ENCODE data around the gene PPP4C. TPM values are rescaled to one million over a fixed set of nuclear protein-coding genes. Genes with fewer than 3 reads are reported as not detected.
"Not testable (repeated sequence)": the region's sequence is repeated elsewhere in the genome, so short reads cannot be mapped to it uniquely, and the experiment has no call there.

The PPP4C gene
- total RNA-seq, 1 donor: 178 TPM

- peak; percentile 96 for DNase-seq (ENCODE audit: insufficient read length, low spot score, missing footprints)
- H3K9me3 ChIP-seq (ENCODE audit: low read depth, low read length): no peaks in the 10 kb centered on the region
- H3K79me2 ChIP-seq (ENCODE audit: insufficient read depth, low read length): no peaks in the 10 kb centered on the region
- no peaks in the 10 kb centered on the region for H3K36me3 ChIP-seq (ENCODE audit: insufficient read depth, low read length)
- H3K4me1 ChIP-seq (ENCODE audit: insufficient read depth, low read length): peaks cover 4% of the 10 kb centered on the region
- H3K27ac ChIP-seq (ENCODE audit: low read depth, low read length): no peak overlapping the region
- peaks cover 42% of the 10 kb centered on the region for H3K27me3 ChIP-seq (ENCODE audit: insufficient read depth, low read length)
- TF ChIP-seq, protein P1, sequence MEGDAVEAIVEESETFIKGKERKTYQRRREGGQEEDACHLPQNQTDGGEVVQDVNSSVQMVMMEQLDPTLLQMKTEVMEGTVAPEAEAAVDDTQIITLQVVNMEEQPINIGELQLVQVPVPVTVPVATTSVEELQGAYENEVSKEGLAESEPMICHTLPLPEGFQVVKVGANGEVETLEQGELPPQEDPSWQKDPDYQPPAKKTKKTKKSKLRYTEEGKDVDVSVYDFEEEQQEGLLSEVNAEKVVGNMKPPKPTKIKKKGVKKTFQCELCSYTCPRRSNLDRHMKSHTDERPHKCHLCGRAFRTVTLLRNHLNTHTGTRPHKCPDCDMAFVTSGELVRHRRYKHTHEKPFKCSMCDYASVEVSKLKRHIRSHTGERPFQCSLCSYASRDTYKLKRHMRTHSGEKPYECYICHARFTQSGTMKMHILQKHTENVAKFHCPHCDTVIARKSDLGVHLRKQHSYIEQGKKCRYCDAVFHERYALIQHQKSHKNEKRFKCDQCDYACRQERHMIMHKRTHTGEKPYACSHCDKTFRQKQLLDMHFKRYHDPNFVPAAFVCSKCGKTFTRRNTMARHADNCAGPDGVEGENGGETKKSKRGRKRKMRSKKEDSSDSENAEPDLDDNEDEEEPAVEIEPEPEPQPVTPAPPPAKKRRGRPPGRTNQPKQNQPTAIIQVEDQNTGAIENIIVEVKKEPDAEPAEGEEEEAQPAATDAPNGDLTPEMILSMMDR (IDR thresholded peaks at IDR 0.05; ENCODE audit: extremely low read depth, low read depth, low read length): peak; percentile 90
- H2AFZ ChIP-seq (ENCODE audit: low read length): no peak overlapping the region
- H3K4me3 ChIP-seq (ENCODE audit: insufficient read depth, low read length): no peak overlapping the region
- peaks cover 6% of the 10 kb centered on the region for H4K20me1 ChIP-seq (ENCODE audit: insufficient read depth, low read length)
- no peak overlapping the region for H3K4me2 ChIP-seq (ENCODE audit: insufficient read depth, low read length)
Observed at GRCh38 chr16:30032083-30032819, 43.5 kb upstream of the PPP4C start.

- Histone ChIP-seq H3K4me2 (ENCODE audit: insufficient read depth, low read length) (peak overlapping the region; percentile 75), H4K20me1 (ENCODE audit: insufficient read depth, low read length) (peaks cover 6% of the 10 kb centered on the region), H3K79me2 (ENCODE audit: insufficient read depth, low read length) (no peaks in the 10 kb centered on the region), H2AFZ (ENCODE audit: low read length) (peak overlapping the region; percentile 42), H3K9me3 (ENCODE audit: low read depth, low read length) (no peaks in the 10 kb centered on the region), H3K36me3 (ENCODE audit: insufficient read depth, low read length) (no peaks in the 10 kb centered on the region), H3K27ac (ENCODE audit: low read depth, low read length) (no peak overlapping the region), H3K4me3 (ENCODE audit: insufficient read depth, low read length) (peak overlapping the region; percentile 31), H3K4me1 (ENCODE audit: insufficient read depth, low read length) (peaks cover 4% of the 10 kb centered on the region), H3K27me3 (ENCODE audit: insufficient read depth, low read length) (peaks cover 39% of the 10 kb centered on the region)
- TF ChIP-seq, protein P1 (IDR thresholded peaks at IDR 0.05; ENCODE audit: extremely low read depth, low read depth, low read length): no peak
- peak; percentile 62 for DNase-seq (ENCODE audit: insufficient read length, low spot score, missing footprints)
Observed at GRCh38 chr16:30033270-30033669, 42.5 kb upstream of the PPP4C start.

- Histone ChIP-seq H3K79me2 (ENCODE audit: insufficient read depth, low read length) (no peaks in the 10 kb centered on the region), H3K27ac (ENCODE audit: low read depth, low read length) (no peak overlapping the region), H3K4me1 (ENCODE audit: insufficient read depth, low read length) (no peaks in the 10 kb centered on the region), H2AFZ (ENCODE audit: low read length) (no peak overlapping the region), H3K4me2 (ENCODE audit: insufficient read depth, low read length) (no peak overlapping the region), H3K9me3 (ENCODE audit: low read depth, low read length) (no peaks in the 10 kb centered on the region), H3K4me3 (ENCODE audit: insufficient read depth, low read length) (no peak overlapping the region), H4K20me1 (ENCODE audit: insufficient read depth, low read length) (no peaks in the 10 kb centered on the region), H3K27me3 (ENCODE audit: insufficient read depth, low read length) (peaks cover 5% of the 10 kb centered on the region), H3K36me3 (ENCODE audit: insufficient read depth, low read length) (no peaks in the 10 kb centered on the region)
- DNase-seq (ENCODE audit: insufficient read length, low spot score, missing footprints): no peak
- TF ChIP-seq, protein P1 (IDR thresholded peaks at IDR 0.05; ENCODE audit: extremely low read depth, low read depth, low read length): no peak
Observed at GRCh38 chr16:30040221-30040620, 35.6 kb upstream of the PPP4C start.

GRCh38 chr16:30040690-30041089 is 35.1 kb upstream of the PPP4C start:
- H3K27me3 ChIP-seq (ENCODE audit: insufficient read depth, low read length); H3K79me2 ChIP-seq (ENCODE audit: insufficient read depth, low read length); H3K4me1 ChIP-seq (ENCODE audit: insufficient read depth, low read length); H2AFZ ChIP-seq (ENCODE audit: low read length); H3K9me3 ChIP-seq (ENCODE audit: low read depth, low read length); H3K36me3 ChIP-seq (ENCODE audit: insufficient read depth, low read length); DNase-seq (ENCODE audit: insufficient read length, low spot score, missing footprints); H3K4me3 ChIP-seq (ENCODE audit: insufficient read depth, low read length); H4K20me1 ChIP-seq (ENCODE audit: insufficient read depth, low read length); H3K4me2 ChIP-seq (ENCODE audit: insufficient read depth, low read length); H3K27ac ChIP-seq (ENCODE audit: low read depth, low read length): not testable (repeated sequence)
